DMS153 treated with DMSO at 0.1 percent for 48 hours (cell line): Measurements from ENCODE around the gene SLCO1A2.

Experiments used
- DNase-seq: peaks from one replicate; lab custom pipeline; 2025; ENCODE audit not compliant: unreplicated experiment; lab: John Stamatoyannopoulos, UW

Gene SLCO1A2

DNA sequence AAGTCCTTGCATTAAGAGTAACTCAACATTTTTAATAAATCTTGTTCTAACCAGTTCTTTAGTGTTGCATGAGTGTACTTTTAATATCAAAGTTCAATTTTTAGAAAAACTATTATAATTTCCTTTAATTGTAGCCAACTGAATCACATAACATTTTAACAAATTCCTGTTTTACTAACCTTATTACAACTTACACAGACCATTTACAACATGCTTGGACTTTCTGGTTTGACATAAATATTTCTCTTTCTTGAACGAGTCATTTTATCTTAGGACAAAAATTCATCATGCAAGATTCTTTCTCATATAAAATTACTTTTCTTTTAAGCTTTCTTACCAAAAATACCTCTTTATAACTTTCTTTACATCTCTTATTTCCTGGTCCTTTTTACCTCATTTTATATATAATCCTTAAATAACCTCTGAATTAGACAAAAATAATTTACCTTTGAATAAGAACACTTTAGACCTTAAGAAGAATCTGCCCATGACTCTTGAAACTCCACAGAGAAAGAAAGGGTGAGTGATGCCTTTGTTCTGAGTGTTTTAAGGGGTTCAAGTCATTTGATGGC lies 3.9 kb downstream of the SLCO1A2 start:
- no peak for DNase-seq

DNA sequence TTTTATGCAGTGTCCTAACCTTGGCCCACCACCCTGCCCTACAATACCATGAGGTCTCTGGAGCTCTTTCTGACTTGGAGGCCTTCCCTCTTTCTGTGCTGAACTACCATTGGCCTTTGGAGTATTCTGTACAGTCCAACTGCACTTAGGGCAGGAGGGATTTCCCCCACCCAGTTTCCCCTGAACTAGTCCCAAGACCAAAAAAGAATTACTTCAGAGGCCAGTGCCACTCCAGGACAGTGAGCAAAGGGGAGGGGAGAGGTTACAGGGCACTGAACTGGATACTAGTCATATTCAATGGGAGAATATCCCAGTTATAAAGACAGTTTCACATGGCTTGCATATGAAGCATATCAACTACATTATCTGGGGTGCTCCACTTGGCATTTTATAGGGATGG lies 6.1 kb downstream of the SLCO1A2 start:
- no peak for DNase-seq

DNA sequence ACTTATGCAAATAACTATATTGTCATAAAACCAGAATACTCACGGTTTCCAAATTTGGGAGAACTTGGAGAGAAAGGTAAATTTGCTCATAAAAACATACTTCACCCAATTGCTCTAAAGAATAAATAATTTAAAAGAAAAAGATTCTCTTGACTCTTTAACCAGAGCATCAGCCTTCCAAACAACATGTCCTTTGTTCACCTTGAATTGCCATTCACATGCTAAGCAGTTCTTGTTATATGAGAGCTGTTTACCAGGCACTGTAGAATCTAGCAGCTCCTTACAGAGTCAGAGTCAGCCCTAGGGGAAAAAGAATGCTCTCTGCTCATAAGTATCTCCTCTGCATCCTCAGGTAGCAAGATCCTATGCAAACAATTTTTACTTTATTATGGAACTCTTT lies 10.2 kb downstream of the SLCO1A2 start:
- no peak for DNase-seq

DNA sequence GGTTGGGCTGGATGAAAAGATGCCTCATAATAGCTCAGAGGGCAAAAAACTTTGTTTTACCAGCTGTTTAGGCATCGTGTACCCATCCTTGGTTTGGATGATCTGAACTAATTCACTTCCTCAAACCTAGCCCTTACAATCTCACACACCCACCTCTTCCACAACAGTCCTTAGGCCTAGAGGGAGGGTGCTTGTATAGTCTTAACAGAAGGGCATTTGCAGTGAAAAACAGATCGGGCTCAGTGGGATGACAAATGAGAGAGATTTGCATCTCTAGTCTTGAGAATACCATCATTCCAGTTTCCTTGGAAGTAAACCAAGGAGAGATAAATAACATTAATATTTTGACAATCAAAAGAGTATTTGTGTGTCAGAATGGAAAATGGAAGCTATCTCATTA lies 11.0 kb downstream of the SLCO1A2 start:
- DNase-seq = no peak

DNA sequence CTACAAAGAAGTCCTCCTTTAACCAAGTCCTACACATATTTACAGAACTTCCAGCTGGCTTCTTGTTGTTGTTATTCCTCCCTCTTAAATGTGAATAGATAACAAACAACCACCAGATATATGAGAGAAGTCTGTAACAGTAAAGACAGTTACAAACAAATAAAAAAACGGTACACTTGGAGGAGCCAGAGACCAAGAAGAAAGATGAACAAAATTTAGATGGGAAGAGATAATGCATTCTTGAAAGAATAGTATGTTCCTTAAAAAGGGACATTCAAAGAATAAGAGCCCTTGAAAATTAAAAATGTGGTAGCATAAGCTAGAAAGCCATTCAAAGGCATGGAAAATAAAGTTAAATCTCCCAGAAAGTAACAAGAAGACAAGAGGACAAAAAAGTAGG lies 25.9 kb downstream of the SLCO1A2 start:
- no peak for DNase-seq

DNA sequence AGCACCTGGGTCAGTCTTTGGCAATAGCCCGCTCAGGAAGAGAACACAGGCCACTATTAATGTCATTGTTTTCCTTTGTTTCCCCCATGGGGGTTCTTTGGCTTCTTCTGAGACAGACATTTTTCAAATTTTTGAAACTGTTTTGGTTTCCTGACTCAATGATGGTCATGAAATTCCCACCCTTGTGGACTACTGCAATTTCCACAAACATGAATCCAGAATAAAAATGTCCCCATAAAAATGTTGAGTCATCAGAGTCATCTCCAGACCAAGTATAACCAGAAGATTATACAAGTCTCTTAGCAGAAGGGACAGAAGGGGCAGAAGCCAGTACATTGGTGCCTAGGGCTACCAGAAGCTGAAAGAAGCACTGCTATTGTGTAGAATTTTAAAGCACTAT lies 29.1 kb downstream of the SLCO1A2 start:
- DNase-seq = no peak

DNA sequence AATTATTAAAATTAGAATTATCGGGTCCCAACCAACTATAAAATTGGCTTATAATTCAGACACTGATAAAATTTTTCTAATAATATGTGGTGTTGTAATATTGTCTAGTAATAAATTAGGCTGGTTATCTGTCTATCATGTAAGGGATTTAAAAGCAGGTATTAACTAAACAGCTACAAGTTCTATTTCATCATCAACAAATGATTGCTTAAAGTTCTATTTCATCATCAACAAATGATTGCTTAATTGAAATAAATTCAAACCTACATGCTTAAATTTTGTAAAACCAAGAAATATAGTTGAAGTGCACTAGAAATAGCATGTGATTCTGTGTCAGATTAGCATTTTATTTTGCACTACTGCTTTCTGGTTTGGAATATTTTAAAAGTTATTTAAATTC lies 34.1 kb downstream of the SLCO1A2 start:
- no peak for DNase-seq

DNA sequence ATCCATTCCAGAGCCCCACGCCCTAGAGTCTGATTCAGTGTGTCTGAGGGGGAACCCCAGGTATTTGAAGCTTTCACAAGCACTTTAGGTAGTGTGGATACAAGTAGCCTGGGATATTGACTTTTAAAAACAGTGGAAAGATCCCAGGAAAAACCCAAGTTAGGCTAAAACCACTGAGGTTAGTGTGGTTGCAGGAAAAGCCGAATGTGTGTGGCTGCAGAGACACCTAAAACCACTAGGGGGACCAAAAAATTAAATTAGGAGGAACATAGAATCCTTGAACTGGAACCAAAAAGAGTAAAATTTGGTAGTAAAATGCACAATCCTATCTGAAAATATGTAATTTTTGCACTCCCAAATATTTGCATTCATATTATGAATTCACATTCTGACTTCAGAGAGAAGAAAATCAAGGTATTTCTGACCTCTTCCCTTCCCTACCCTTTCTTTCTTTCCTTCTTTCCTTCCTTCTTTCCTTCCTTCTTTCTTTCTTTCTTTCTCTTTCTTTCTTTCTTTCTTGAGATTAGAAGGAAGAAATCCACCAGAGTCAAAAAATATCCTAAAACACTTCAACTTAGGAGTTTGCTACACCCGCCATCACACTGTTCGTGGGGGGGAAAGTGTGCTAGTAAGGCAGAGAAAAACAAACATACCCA lies 37.8 kb downstream of the SLCO1A2 start:
- DNase-seq = no peak

DNA sequence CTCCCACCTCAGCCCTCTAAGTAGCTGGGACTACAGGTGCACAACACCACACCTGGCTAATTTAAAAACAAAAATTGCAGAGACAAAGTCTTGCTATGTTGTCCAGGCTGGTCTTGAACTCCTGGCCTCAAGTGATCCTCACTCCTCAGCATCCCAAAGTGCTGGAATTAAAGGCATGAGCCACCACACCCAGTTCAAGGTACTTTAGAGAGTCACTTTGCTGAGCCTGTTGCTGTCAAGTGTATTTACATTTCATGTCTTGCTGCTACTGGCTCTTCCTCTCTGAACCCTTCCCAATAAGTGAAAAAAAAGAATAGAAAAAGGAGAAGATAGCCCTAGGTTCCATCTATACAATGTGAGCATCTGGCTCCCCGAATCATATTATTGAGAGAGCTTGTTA lies 38.4 kb downstream of the SLCO1A2 start:
- DNase-seq = no peak

DNA sequence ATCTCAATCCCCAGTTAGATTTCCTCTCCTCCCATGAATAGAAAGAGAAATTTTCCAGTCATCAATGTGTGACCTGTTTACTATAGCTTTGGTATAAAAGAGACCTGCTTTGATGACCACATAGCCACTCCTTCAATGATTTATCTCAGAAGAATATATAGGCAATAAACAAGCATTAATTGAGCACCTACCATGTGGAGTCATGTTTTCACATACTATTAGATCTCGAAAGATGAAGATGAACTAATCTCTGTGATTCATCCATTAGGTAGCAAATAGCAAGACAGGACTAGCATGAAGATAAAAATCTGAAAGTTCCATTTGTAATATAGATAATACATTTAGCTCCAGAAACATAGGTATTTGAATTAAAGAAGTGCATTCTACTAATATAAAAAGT lies 40.5 kb downstream of the SLCO1A2 start:
- no peak for DNase-seq

DNA sequence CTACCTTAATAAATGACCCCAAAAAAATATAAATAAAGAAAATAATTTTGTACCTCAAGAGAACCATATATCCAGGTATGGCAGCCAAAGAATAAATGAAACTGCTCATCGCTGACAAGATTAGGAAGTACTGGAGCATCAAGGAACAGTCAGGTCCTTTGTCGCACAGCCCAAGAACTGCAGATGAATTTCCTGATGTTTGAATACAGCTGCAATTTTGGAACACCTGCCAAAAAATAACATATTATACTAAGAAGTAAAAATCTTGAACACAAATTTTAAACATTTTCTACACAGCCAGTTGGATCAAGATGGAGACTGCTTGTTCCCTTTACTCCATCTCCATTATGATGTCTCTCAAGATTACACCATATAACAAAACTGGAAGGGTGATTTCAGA lies 42.6 kb downstream of the SLCO1A2 start:
- no peak for DNase-seq

DNA sequence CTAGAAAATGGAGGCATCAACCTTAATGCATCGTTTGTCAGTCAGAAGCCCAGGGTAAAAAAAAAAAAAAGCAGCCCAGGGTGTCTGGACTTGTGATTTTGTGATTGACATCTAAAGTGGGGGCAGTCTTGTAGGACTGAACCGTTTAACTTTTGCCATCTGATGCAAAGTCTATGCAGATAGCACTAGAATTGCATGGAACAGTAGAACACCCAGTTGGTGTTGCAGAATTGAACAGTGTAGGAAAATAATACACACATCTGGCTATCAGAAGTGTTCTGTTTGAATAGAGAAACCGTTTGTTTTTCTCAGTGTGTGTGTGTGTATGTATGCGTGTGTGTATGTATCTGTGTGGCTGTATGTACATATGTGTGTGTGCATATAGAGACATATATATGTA lies 45.0 kb downstream of the SLCO1A2 start:
- no peak for DNase-seq

DNA sequence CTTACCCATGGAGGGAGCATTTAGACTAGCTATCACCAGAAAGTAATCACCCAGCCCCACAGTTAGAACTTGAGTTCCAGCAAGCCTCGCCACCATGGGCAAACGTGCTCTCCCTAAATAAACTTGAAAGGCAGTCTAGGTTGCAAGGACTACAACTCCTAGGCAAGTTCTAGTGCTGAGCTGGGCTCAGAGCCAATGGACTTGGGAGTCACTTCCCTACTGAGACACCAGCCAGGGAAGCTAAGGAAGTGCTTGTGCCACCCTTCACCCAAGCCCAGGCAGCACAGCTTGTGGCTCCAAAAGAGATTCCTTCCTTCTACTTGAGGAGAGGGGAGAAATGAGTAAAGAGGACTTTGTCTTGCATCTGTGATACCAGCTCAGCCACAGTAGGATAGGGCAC lies 57.9 kb downstream of the SLCO1A2 start:
- no peak for DNase-seq

DNA sequence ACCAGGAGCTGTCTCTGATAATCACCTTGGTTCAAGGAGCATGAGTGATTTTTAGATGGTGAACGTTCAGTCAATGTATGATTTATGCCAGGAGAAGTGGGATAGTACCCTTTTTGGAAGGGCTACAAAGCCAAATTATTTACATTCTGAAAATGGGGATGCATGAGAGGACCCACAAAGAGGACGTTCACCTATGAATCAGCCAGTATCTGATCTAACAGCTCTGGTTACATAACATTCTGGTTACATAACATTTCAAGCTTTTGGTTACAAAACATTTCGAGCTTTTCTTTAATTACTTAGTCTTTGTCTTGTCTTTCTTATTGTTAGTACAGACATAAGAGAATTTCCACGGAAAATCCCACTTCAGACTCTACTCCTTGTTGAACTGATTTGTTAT lies 68.8 kb downstream of the SLCO1A2 start:
- no peak for DNase-seq

DNA sequence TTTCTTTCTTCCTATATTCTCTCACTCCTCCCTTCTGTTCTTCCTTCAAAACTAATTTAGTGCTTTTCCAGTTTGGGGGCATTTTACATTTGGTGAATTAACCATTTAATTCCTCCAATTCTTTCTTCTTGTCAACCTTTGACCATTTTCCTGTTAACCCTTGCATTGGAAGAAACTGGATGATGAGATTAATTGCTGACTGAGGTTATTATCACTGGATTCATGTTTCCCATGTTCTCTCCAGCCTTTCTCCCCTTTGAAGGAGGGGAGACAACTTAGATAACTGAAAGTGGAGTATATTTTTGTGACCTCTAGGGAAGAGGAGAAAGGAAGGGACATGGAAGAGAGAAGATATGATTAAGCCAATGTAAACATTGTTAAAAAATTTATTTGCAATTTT lies 70.5 kb downstream of the SLCO1A2 start:
- DNase-seq = no peak

DNA sequence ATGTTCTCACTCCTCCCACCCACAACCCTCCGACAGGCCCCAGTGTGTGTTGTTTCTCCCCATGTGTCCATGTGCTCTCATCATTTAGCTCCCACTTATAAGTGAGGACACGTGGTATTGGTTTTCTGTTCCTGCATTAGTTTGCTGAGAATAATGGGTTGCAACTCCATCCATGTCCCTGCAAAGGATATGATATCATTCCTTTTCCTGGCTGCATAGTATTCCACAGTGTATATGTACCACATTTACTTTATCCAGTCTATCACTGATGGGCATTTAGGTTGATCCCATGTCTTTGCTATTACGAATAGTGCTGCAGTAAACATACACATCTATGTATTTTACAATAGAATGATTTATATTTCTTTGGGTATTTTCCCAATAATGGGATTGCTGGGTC lies 77.5 kb downstream of the SLCO1A2 start:
- no peak for DNase-seq

DNA sequence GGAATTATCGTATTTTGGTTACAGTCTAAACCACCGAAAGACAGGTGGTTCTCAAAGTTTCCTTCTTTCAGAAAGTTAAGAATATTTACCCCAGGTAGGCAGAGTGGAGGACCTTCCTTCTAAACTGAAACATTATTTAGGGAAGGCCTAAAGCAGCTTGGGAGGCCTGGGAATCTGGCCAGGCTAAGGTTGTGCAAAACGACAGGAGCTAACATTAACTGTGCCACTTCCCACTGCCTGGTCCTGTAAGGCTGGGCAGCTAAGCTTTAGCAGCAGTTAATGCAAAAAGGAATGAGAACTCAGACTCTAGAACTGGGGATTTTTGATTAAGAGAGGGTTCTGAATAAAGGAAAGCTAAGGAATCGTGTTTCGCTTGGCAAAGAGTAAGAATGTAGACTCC lies 82.6 kb downstream of the SLCO1A2 start:
- no peak for DNase-seq

DNA sequence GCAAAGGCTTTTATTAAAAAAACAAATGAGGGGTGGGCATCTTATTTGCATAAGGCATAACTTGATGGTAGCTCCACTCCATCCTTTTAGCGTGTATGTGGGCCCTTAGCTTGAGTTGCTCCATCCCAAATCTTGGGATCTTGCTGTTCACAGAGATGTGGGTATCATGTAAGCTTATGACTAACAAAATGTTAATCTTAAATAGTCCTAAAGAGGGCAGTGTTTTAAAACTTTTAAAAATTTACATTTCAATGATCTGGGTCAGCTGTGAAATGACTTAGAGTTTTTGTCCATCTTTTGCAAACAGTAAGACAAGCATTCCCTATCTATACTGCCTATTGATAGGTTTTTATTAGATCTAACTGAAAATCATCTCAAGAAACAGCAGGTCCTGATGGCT lies 86.0 kb downstream of the SLCO1A2 start:
- DNase-seq = no peak

DNA sequence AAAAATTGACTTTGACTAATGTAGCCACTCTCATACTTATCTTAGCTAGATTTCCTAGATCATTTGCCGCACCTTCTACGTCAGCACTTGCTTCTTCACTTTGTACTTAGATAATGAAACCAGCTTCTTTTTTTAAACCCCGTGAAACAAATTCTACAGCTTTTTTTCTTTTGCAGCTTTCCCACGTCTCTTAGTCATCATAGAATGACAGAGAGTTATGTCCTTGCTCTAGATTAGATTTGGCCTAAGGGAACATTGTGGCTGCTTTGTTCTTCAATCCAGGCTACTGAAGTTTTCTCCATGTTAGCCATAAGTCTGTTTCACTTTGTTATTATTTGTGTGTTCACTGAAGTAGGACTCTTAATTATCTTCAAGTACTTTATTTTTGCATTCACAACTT lies 94.9 kb downstream of the SLCO1A2 start:
- no peak for DNase-seq

DNA sequence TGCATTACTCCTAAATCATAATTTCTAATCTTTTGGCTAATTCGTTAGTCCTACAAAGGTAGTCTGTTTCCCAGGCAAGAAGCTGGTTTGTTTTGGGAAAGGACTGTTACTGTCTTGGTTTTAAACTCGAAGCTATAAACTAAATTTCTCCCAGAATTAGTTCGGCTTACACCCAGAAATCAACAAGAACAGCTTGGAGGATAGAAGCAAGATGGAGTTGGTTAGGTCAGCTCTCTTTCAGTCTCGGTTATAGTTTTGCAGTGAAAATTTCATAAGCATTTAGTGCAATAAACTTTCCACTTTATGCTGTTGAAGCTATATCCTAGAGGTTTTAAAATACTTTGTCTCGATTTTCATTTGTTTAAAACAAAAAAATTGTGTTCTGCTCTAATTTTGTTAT lies 100.3 kb downstream of the SLCO1A2 start:
- DNase-seq = no peak

DNA sequence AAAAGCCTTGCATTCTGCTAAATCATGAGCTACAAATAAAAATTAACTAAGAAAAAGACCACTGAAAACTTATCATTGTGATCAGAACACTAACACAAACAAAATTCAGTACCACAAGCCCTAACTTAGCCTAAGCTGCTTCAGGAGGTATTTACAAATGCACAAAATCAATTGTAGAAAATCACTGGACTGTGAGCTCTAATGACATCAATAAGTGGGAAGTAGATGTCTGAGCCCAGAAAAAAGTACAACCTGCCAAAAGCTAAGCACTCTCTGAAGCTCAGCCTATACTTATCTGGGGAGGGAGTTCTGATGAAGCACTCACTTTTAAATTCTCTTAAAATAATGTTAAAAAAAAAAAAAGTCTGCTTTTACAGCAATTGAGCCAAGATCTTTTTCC lies 110.8 kb downstream of the SLCO1A2 start:
- no peak for DNase-seq

DNA sequence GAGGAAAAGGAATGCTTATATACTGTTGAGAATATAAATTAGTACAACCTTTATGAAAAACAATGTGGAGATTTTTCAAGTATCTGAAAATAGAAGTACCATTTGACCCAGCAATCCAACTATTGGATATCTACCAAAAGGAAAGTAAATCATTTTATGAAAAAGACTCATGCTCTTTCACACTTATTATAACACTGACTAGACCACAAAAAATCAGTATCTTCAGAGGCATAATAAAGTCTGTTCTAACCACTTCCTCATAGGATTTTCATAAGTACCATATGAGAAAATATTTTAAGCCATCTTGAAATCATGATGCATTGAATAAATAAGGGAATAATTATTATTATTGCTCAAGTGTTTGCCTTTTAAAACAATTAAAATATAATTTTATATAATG lies 112.9 kb downstream of the SLCO1A2 start:
- DNase-seq = no peak

DNA sequence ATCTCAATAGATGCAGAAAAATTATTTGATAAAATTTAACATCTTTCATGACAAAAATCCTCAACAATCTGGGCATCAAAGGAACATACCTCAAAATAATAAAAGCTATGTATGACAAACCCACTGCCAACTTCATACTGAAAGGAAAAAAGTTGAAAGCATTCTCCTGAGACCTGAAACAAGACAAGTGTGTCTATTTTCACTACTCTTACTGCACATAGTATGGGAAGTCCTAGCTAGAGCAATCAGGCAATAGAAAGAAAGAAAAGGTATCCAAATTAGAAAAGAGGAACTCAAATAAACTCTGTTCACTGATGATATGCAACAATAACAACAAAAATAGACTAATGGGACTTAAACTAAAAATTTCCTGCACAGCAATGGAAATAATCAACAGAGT lies 113.6 kb downstream of the SLCO1A2 start:
- DNase-seq = no peak
